EL (cell line): Measurements from ENCODE around the gene TAPT1.

Experiments used
- DNase-seq: peaks from one replicate; pipeline ENCODE4 v3.0.0-alpha.2; 2016

TAPT1 gene

DNA sequence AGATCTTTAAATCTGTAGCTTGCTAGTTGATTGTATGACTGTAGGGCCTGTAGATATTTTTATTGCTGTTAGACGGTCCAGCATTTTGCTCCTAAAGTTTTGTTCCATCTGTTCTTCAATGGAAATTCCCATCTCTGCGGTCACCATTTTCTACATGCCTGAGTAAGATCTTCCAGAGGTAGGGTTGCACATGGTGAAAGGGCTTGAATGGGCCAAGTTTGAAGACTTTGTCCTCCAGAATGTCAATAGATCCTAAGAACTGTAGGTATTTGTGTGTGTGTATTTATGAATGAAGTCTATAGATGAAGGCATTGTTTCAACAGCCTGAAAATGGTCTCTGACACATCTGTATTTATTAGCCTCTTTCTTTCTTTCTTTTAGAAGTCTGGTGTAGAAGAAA lies 22.3 kb upstream of the TAPT1 start:
- no peak for DNase-seq

DNA sequence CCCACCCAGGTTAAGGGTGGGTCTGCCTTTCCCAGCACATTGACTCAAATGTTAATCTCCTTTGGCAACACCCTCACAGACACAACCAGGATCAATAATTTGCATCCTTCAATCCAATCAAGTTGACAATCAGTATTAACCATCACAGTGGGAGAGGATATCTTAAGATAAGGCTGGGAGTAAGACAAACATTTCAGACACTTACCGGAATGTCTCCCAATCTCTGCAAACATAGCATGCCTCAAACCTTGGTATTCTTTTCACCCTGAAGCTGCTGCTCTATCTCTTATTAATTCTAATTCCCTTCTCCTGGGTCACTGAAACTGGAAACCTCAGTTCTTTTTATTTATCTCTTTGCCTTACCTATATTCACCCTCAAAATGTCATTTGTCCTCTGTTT lies 19.0 kb upstream of the TAPT1 start:
- no peak for DNase-seq

DNA sequence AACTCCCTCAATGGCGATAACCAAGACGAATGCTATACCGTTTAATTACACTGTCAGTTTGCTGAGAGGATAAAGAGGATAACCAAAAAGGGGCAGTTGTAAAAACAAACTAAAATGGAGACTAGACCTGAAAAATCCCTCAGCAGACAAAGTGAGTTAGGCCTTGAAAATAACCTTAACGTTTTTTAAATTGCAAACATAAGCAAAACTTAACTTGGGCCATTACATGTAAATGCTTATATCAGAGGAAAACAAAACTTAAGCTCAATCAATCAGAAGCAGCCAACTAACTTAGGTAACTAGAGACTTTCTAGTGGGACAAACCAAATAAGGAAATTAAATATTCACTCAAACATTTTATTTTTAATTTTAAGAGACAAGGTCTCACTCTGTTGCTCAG lies 17.0 kb upstream of the TAPT1 start:
- DNase-seq = no peak

DNA sequence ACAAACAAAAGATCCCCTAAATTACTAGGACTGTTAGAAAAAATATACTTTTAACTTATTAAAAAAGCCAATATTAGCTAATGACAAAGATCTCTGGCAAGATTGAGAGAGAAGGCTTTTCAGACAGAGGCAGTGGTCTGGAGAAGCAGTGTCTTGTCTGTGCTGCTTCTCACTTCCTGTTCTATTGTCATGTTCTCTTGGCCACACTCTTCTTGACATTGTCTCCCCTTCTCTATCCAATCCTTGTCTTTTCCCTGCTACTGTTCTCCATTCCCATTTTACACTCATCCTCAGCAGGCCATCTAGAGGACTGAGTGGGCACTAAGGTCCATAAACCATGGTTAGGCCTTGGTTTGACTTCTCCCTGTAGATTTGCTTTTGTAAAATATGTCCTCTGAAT lies 14.0 kb upstream of the TAPT1 start:
- DNase-seq = no peak

DNA sequence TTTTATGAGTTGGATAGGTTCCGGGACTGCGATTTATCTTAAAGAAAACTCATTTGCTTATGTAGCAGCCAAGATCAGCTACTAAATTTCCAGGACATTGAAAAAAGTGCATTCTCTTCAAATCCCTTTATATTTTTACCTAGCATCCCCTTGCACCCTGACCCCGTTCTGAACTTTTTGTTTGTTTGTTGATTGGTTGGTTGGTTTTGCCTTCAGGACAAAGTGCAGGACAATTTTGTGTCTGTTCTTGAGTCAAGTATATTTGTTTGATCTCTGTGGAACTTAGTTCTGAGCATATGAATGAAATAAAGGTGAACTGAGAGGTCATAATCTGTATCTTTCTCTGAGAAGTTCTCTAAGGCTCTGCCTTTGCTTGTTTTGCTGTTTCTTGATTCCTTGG lies 12.8 kb upstream of the TAPT1 start:
- no peak for DNase-seq

DNA sequence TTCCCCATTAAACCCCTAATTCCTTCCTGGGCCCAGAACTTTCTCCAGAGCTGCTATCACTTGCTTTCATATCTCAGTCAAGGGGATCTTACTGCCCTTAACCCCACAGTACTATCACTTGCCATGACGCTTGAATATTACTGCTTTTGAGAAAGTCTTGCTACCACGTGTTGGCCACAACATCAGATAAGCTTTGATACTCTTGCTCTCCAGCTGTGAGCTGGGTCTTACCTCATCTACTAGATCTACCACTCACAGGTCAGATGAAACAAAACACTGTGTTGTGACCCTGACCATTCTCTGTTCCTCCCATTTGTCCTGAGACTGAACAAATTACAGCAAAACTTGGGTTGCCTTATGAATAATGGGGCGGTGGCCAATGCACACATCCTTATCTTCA lies 12.1 kb upstream of the TAPT1 start:
- no peak for DNase-seq

DNA sequence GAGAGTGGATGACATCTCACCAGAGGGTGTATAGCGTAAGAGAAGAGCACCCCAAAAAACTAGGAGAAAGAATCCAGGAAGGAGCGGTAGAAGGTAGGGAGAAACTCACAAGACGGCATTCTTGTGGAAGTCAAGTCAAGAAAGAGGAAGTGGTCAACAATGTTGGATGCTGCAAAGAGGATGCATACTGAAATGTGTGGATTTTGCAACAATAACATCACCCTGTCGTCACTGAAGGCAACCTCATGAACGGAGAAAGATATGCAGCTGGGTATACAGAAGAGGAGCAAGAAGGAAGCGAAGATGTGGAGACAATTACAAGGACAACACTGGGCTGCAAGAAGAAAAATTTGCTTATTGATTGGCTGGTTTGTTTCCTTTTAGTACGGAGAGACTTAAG lies 11.4 kb upstream of the TAPT1 start:
- DNase-seq = no peak

DNA sequence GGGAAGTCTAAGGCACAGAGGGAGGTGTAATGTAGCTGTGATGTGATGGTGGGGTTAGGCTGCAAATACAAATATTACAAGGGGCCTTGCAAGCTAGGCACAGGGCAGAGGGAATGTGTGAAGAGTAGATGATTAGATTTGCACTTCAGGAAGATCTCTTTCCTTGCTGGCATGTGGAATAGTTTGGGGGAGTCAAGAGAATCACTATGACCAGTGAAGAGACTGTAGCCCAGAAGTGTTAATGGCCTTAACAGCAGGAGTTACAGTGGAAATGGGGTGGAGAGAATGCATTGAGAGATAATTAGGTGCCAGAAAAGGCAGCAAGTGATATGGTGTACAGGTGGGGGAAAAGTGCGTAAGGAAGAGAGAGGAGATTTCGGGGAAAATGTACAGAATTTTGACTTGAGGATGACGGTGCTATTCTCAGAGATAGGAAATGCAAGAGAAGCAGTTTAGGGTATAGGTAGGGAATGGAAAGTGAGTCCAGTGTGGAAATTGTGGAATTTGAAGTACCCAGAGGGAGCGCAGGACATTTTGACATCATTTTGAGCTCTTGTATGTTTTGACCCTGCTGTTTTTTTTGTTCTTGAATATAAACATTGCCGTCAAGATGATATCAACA lies 10.2 kb upstream of the TAPT1 start:
- DNase-seq = no peak

DNA sequence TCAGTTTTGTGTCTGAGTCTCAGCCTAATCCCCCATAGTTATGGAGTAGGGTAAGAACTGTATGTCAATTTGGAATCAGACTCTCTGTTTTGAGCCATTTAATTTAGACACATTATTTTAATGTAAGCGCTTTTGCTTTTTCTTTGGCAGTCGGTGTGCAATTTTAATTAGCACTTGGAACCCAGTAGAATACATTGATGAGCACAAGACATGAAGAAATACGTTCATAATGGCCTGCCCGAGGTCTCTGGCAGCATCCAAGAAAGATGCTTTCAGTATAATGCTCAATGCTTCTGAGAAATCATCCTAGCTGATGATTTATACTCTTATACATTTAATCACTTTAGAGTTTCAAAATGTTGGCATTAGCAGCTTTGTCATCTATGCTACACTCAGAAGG lies 8.9 kb upstream of the TAPT1 start:
- DNase-seq = no peak

DNA sequence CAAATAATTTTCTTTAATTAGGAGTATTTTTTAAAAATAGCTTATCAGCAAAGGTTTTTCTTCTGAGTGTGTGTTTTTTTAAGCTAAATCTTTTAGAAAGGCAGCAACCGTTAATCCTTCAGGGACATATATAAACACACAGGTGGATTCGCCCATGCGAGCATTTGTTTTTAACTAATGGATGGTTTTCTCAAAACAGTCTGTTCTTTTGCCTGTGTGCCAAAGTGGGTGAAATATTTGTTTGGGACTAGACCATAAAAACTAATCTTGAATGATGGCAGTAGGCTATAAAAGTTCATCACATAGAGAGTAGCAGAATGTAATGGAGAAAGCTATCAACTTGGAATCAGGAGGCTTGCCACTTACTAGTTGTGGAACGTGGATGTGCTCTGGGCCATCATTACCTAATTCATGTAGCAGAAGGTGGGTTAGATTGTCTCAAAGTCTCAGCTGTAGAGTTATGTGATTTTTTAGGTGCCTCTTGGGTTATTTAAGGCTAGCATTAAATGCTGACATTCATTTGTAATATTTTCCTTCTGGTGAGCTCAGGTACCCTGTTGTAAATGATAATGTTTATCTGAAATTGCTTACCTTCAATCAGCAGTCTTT lies 7.4 kb upstream of the TAPT1 start:
- DNase-seq = no peak

DNA sequence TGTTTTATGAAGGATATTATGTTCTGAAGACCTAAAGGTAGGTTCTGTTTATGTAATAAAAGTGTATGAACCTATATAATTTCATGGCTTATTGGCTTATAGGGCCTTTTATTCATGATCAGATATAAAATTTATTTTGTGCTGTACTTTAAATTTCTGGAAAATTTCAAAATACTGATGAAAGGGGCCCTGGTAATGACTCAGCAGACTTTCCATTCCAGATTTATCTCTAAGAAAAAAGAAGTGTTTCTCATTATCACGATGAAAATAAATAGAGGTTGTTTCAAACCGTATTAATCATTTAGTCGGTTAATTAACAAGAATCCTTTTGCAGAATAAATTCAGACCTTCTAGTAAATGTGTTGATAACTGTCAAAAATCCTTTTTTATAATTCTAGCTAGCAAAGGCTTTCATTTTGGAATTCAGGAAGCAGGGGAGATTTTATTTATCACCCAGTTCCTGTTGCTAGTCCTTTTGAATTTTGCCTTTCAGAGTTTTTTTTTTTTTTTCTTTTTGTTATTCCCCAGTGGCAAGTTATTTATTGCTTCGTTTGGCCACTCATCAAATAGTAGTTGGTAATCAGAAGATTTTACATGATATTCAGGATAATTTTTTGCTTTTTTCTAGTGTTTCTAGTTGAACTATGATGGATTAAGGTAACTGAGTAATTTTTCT lies 5.4 kb upstream of the TAPT1 start:
- no peak for DNase-seq

DNA sequence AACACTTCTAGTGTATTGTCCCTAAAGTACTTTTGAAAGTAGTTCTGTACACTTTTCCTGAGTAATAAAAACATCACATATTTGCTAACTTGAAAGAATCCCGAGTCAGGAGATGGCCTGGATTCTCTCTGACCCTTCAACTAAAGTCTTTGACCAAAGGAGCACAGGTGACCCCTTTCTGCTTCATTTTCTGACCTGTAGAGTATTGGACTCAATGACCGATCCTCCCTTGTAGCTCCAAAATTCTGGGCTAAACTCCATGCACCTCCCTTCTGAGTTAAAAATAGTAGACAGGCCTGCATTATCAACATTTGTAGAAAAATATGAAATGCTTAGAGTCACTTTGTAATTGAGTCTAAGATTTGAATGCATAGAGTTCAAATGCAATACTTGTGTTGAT lies 4.0 kb upstream of the TAPT1 start:
- DNase-seq = no peak

DNA sequence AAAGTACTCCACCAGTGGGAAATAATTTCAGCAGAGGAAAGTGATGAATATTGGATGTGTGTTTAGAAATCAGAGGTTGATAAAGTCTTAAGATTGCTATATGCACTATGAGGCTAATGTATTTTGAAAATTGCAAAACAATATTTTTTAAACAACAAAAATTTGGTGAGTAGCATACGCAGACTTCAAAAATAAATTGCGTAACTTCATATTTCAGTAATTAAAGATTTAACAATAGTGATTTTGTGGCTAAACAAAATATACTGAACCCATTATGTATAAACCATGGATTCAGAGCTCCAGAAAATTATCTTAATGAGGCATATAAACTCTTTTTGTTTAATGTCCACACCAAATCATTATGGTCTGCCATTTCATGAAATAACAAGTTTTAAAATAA lies 3.3 kb upstream of the TAPT1 start:
- DNase-seq = no peak

DNA sequence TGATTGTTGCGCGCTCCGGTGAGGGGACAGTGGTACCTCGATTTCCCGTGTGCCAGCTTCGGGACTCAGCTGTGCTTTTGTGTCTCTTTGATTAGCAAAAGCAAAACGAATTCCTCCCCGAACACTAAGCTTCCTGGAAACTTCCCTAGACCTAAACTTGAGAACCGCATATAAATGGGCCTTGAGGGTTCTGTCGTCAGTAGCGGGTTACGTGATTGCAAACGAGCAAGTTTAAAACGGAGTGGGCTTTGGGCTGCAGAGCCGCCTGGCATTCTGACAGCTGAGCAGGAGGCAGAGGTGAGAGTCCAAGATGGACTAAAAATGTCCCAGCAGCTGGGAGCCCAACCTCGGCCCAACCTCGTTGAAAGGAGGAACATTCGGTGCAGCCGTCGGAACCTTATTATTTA lies 1.2 kb upstream of the TAPT1 start:
- peak; percentile 21 for DNase-seq

DNA sequence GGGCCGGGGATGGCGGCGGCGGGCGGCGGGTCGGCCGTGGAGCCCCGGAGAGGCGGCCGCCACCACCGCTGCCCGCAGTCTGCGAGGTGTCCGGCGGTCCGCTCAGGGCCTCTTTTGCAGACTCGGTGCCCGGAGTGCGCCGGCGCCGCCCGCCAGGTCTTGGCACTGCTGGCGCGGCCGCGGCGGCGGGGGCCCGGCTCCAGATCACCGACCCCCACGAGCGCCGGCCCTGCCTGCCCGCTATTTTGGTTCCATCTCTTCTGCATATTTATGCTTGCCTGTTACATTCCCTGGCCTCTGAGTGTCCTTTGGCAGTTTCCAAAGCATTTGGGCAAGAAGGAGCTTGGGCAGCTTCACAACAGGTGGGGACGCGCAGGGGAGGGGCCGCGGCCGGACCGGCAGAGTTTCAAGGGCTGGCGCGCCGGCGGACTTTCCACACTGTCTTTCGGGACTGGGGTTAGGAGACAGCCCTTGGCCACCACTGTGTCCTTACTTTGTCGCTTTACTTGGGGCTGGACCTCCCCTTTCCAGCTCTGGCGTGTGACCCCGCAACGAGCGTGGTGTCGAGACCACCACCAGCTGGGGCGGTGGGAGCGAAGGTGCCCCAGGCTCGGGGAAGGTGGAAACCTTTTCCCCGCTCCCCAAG lies 668 bp upstream of the TAPT1 start:
- peak; percentile 30 for DNase-seq

DNA sequence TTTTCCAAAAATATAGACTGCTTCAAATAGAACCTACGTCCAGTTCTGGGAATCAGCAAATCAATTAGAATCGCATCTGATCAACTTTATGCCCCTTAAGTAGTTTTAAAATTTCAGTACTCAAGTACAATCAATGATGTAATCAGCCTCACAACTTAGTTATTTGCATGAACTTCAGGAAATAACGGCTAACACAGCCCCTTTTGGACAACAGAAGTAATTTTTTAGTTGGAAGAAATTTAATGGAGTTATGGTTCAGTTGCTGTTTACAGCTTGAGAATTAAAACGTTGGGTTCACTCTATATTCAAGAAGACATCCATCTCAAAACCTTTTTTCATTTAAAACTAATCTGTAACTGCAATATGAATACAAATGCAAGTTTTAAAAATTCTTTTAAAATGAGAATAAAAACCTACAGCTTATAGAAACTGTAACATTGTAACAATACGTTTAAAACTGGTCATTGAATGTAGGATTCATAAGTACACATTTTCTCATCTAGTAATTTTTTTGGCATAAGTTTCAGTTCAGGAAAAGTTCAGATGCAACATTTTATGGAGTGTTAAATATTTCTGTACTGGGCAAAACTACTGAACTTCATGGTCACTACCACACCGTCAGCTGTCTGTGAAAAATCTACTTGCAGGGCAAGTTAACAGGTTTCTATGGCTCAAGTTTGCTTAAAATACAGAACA lies 956 bp downstream of the TAPT1 start:
- peak; percentile 34 for DNase-seq

DNA sequence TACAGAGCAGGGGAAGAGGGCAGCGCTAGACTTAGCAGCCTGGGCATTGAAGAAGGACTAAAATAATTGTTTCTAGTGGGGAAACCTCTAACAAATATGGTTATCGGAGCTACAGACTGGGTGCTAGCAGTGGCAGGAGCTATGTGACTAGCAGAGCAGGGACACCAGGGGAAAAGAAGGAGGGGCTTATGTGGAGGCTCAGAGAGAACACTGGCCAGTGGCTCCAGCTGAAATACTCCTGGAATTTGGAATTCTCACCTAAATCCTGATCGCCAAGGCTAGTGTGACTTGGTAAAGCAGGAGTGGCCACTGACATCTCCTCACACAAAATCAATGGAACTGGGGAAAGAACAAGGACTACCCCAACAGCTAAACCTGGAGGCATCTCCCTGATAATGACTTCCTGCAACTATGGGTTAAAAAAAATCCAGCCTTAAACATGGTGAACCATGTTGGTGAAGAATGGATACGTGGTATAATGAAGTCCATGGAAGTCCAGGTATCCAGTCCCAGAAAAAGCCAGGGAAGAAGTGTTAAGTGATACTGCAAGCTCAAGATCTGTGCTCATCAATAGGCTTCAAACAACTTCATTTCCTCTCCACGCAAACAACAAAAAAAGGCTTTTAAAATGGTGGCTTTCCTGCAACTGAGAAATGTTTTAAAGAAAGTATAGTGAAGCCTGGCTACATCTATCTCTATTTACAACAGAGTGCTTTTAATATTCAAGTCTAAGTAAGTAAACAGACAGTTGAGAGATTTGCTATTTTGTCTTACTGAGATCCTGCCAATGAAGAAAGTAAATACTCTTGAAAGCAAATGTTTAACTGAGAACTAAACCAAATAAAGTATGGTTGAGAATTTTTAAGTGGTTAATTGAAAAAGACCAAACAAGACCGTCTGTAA lies 1.8 kb downstream of the TAPT1 start:
- no peak for DNase-seq

DNA sequence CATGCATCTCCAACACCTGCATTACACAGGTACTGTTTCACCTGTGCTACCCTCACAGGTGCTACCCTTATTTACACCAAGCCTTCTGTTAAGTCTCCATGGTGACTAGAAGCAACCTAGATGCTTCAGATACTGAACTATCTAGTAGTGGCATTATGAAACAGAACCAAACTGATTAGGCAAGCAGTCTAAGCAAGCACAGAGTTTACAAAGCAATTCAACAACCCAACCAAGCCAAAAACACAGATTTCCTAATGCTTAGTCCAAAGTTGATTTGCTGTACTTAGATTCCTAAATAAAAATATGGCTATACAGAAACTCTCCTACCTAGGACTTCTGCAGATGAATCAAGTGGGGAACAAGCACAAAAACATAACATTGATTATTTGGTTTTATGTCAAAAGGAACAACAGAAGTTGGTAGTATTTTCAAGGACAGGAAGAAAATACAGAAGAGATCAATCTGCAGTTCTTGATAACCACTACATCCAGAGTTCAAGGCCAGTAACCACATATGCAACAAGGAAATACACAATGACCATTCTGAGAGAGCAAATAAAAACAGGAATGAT lies 3.2 kb downstream of the TAPT1 start:
- no peak for DNase-seq

DNA sequence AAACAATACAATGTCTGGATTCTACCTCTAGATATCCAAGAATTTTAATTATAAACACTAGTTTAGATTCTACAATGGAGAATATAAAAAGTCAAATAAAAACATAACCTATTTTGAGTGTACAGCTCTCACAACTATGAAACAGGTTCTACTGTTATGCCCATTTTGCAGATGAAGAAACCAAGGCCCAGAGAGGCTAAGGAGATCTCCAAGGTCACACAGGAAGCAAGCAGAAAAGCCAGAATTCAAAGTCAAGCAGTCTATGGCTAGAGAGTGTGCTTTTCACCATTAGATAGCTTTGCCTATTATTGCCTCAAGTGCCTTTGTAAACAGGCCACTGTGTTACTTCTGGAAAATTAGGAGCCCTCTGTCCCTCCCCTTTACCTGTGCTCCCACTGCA lies 7.3 kb downstream of the TAPT1 start:
- DNase-seq = no peak

DNA sequence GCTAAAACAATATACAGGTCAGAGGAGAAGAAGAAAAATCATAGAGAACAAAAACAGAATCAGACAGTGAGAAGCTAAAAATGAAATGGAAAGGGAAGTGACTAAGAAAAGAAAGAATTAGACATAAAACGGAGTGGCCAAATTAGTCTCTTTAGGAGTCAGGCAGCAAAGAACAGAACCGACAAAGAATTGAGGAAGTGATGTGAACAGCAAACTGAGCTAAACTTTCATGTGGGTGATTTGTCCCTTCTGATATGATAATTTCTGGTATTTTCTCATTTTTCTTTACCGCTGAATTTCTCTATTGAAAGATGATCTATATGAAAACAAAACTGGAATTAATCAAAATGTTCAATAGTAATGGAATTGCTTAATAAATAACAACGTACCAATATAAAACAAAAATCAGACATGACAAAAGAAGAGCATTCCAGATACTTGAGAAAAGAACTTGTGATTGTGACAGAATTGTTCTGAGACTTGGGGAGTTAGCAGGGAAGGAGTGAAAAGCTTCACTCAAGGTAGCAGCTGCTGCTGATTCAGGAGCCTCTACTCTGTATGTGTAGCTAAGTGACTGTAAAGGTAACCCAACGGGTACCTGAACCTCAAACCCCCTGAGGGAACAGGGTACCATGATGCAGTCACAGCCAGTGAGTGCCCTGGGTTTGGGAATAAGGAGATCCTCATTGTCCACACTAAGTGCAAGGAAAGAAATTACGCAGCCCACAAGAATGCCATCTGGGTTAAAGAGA lies 8.8 kb downstream of the TAPT1 start:
- DNase-seq = no peak

DNA sequence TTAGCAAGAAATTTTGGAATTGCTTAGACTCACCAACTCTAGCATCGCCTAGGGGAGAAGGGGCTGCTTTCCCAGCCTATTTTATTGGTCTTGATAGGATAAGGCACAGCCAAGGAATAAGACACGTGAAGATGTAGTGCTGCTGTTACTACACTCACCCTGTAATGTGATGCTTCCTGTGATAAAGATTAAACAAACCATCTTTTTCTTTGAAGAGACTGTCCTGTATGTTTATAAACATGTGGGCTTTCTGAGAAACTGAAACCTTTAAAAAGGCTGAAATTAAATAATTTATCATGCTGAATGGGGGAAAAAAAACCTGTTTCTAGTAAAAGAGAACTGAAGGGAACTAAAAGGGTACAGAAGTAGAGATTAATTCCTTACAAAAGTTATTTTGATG lies 13.2 kb downstream of the TAPT1 start:
- DNase-seq = no peak
